Nephron (organoid): ENCODE data around the gene INO80B.
"Not testable (repeated sequence)": the region's sequence is repeated elsewhere in the genome, so short reads cannot be mapped to it uniquely, and the experiment has no call there.

ENCODE experiments used
- H3K27ac Mint-ChIP-seq, 3 experiments: 2 replicates each; pipeline ENCODE4 v1.8.0; 2020; ENCODE audit warnings: mixed read lengths in 3 of 3, mild to moderate bottlenecking in 2 of 3, moderate library complexity in 1 of 3
- H3K27me3 Mint-ChIP-seq: 2 replicates; pipeline ENCODE4 v1.8.0; 2021; ENCODE audit warnings: low read depth, mild to moderate bottlenecking, moderate library complexity, mixed read lengths
- H3K36me3 Mint-ChIP-seq: 2 replicates; pipeline ENCODE4 v1.8.0; 2020; ENCODE audit warnings: low read depth, mixed read lengths
- H3K4me1 Mint-ChIP-seq: 2 replicates; pipeline ENCODE4 v1.8.0; 2020; ENCODE audit warnings: mixed read lengths
- H3K4me3 Mint-ChIP-seq, 3 experiments: 2 replicates each; pipeline ENCODE4 v1.8.0; 2020; ENCODE audit warnings: mild to moderate bottlenecking in 3 of 3, mixed read lengths in 3 of 3, moderate library complexity in 2 of 3
- H3K9me3 Mint-ChIP-seq: 2 replicates; pipeline ENCODE4 v1.8.0; 2020; ENCODE audit warnings: mixed read lengths
- CTCF ChIP-seq, 3 experiments: fragments of 200-600 bp; sonication (generic); IDR thresholded peaks; one replicate each; pipeline ENCODE4 v1.5.0; 2021; ENCODE audit warnings: antibody characterized with exemption in 3 of 3; ENCODE audit not compliant: unreplicated experiment in 3 of 3

Gene INO80B

GRCh38 chr2:74450570-74451190 is 4.2 kb upstream of the INO80B start:
- Mint-ChIP-seq H3K9me3 (no peaks in the 10 kb centered on the region), H3K4me3 (no peak overlapping the region), H3K4me1 (peaks cover 14% of the 10 kb centered on the region), H3K36me3 (no peaks in the 10 kb centered on the region), H3K27me3 (no peaks in the 10 kb centered on the region), H3K27ac (no peak overlapping the region)
- TF ChIP-seq CTCF (IDR thresholded peaks at IDR 0.05; ENCODE audit: unreplicated experiment in 3 of 3) = no peak

- Mint-ChIP-seq H3K27ac (peak overlapping the region; percentile 83 to 99 (median 96)), H3K4me3 (peak overlapping the region; percentile 94 to 97 (median 96)), H3K36me3 (peaks cover 3% of the 10 kb centered on the region), H3K9me3 (no peaks in the 10 kb centered on the region), H3K27me3 (no peaks in the 10 kb centered on the region), H3K4me1 (peaks cover 42% of the 10 kb centered on the region)
- no peak for TF ChIP-seq CTCF (IDR thresholded peaks at IDR 0.05; ENCODE audit: unreplicated experiment in 3 of 3)
Measured at GRCh38 chr2:74457129-74457548, 2.3 kb downstream of the INO80B start.

- peak overlapping the region; percentile 83 to 99 (median 96) for H3K27ac Mint-ChIP-seq
- peaks cover 42% of the 10 kb centered on the region for H3K4me1 Mint-ChIP-seq
- peak overlapping the region; percentile 94 to 97 (median 96) for H3K4me3 Mint-ChIP-seq
- no peaks in the 10 kb centered on the region for H3K27me3 Mint-ChIP-seq
- no peak for TF ChIP-seq CTCF (IDR thresholded peaks at IDR 0.05; ENCODE audit: unreplicated experiment in 3 of 3)
- no peaks in the 10 kb centered on the region for H3K9me3 Mint-ChIP-seq
- H3K36me3 Mint-ChIP-seq = peaks cover 5% of the 10 kb centered on the region
Measured at GRCh38 chr2:74457549-74458131, 2.8 kb downstream of the INO80B start.

GRCh38 chr2:74458132-74458937 is 3.4 kb downstream of the INO80B start, which contains the start of gene WBP1:
WBP1 (plus strand) TSS chr2:74458438; CDS start chr2:74458603, 165 bp downstream.
- H3K4me3 Mint-ChIP-seq = peak within 1 kb of the TSS; percentile 94 to 97 (median 96)
- peaks cover 48% of the 10 kb centered on the region for H3K4me1 Mint-ChIP-seq
- H3K27me3 Mint-ChIP-seq = no peaks in the 10 kb centered on the region
- TF ChIP-seq CTCF (IDR thresholded peaks at IDR 0.05; ENCODE audit: unreplicated experiment in 3 of 3) = no peak
- peaks cover 11% of the 10 kb centered on the region for H3K36me3 Mint-ChIP-seq
- peak within 1 kb of the TSS; percentile 83 to 99 (median 96) for H3K27ac Mint-ChIP-seq
- H3K9me3 Mint-ChIP-seq = no peaks in the 10 kb centered on the region

- H3K36me3 Mint-ChIP-seq = peaks cover 11% of the 10 kb centered on the region
- H3K9me3 Mint-ChIP-seq = no peaks in the 10 kb centered on the region
- peak overlapping the region; percentile 94 to 97 (median 96) for H3K4me3 Mint-ChIP-seq
- peak overlapping the region; percentile 83 to 99 (median 96) for H3K27ac Mint-ChIP-seq
- H3K4me1 Mint-ChIP-seq = peaks cover 49% of the 10 kb centered on the region
- TF ChIP-seq CTCF (IDR thresholded peaks at IDR 0.05; ENCODE audit: unreplicated experiment in 3 of 3) = no peak
- no peaks in the 10 kb centered on the region for H3K27me3 Mint-ChIP-seq
Measured at GRCh38 chr2:74458938-74459363, 4.1 kb downstream of the INO80B start.

GRCh38 chr2:74459503-74460118 is 4.7 kb downstream of the INO80B start:
- not testable (repeated sequence) for H3K9me3 Mint-ChIP-seq, H3K27me3 Mint-ChIP-seq
- H3K36me3 Mint-ChIP-seq = peaks cover 11% of the 10 kb centered on the region
- peaks cover 46% of the 10 kb centered on the region for H3K4me1 Mint-ChIP-seq
- peak overlapping the region; percentile 83 to 99 (median 96) for H3K27ac Mint-ChIP-seq
- peak overlapping the region; percentile 94 to 97 (median 96) for H3K4me3 Mint-ChIP-seq

- Mint-ChIP-seq H3K4me3 (peak overlapping the region; percentile 94 to 97 (median 96)), H3K36me3 (peaks cover 11% of the 10 kb centered on the region), H3K27ac (peak overlapping the region; percentile 35 to 99 (median 83)), H3K4me1 (peaks cover 40% of the 10 kb centered on the region)
- H3K27me3 Mint-ChIP-seq, H3K9me3 Mint-ChIP-seq: not testable (repeated sequence)
Measured at GRCh38 chr2:74460187-74460586, 5.3 kb downstream of the INO80B start.
